ENCODE data around the gene RNF223. TPM values are rescaled to one million over a fixed set of nuclear protein-coding genes. Genes with fewer than 3 reads are reported as not detected.

Gene RNF223
- total RNA-seq, 2 donors from 2014 or later = 3.4 to 5.3 TPM

DNA sequence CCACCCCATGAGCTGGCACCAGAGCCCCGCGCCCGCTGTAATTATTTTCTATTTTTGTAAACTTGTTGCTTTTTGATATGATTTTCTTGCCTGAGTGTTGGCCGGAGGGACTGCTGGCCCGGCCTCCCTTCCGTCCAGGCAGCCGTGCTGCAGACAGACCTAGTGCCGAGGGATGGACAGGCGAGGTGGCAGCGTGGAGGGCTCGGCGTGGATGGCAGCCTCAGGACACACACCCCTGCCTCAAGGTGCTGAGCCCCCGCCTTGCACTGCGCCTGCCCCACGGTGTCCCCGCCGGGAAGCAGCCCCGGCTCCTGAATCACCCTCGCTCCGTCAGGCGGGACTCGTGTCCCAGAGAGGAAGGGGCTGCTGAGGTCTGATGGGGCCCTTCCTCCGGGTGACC lies 19.1 kb downstream of the RNF223 start:
- DNase-seq (no peak), ATAC-seq (no peak)
- intact Hi-C loops (cut with DNase I, micrococcal nuclease) = no loop called here

DNA sequence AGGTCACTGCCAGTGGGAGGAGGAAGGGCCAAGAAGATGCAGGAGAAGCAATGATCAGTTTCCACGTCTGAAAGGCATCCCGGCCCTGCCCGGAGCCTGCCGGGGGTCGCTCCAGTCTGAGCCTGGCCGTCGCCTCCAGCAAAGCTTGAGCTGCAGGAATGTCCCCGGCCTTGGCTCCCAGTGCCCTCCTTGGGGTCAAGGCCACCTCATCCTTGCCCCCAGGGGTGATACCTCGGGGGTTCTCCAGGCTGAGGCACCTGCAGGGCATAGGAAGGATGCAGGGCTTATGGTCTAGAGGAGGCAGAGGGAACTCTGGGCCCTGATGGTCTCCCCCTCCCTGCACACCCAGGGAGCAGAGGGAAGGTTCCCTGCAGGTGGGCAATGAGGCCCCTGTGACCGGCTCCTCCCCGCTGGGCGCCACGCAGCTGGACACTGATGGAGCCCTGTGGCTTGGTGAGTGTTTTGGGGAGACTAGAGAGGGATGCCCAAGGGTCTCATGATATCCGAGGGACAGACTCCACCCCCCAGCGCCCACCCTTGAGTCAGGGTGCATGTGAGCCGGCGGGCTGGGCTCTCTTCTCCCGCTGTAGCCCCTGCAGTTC lies 19.9 kb downstream of the RNF223 start:
- intact Hi-C loops (cut with DNase I, micrococcal nuclease) = no loop called here
- DNase-seq (no peak), ATAC-seq (no peak)

- DNase-seq = no peak
- intact Hi-C loops (cut with DNase I, micrococcal nuclease) = no loop called here
- ATAC-seq = no peak
Observed at GRCh38 chr1:1053682-1054081, 20.4 kb downstream of the RNF223 start.

DNA sequence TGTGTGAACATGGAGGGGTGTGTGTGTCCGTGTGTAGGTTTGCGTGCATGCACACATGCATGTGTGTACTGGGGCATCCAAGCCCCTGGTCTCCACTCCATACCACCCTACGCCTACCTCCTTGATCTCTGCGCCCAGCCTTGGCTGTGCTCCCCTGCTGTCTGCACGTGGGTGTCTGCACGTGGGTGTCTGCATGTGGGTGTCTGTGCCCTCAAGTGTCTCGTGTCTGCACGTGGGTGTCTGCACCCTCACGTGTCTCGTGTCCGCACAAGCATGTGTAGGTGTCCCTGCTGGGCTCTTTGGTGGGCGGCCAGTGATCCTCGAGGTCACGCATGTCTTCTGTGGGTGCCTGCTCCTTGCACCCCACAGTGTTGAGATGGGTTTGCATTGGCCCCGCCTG lies 21.1 kb downstream of the RNF223 start:
- ATAC-seq = no peak
- intact Hi-C loops (cut with DNase I, micrococcal nuclease) = no loop called here
- DNase-seq = no peak

DNA sequence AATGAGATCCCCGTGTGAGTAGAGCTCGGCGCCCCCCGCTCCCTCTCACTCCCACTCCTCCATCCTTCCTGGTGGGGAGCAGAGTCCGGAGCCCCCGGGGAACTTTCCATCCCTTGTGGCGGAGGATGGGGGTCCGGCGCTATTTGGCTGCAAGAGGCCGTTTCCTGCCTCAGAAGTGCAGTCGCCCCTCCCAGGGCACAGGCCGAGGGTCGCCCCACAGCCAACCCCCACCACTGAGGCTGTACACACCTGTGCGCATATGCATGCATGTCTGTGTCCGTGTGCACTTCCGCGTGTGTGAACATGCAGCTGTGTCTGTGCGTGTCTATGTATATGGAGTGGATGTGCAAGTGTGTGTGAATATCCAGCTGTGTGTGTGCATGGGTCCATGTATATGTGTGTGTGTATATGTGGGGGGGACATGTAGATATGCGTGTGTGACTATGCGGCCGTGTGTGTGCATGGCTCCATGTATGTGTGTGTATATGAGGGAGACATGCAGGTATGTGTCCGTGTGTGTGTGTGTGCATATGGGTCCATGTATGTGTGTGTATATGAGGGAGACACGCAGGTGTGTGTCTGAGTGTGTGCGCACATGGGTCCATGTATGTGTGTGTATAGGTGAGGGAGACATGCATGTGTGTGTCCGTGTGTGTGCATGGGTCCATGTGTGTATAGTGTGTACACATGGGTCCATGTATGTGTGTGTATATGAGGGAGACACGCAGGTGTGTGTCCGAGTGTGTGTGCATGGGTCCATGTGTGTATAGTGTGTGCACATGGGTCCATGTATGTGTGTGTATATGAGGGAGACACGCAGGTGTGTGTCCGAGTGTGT lies 21.9 kb downstream of the RNF223 start:
- DNase-seq (no peak), ATAC-seq (no peak)
- intact Hi-C loops (cut with DNase I, micrococcal nuclease) = no loop called here

DNA sequence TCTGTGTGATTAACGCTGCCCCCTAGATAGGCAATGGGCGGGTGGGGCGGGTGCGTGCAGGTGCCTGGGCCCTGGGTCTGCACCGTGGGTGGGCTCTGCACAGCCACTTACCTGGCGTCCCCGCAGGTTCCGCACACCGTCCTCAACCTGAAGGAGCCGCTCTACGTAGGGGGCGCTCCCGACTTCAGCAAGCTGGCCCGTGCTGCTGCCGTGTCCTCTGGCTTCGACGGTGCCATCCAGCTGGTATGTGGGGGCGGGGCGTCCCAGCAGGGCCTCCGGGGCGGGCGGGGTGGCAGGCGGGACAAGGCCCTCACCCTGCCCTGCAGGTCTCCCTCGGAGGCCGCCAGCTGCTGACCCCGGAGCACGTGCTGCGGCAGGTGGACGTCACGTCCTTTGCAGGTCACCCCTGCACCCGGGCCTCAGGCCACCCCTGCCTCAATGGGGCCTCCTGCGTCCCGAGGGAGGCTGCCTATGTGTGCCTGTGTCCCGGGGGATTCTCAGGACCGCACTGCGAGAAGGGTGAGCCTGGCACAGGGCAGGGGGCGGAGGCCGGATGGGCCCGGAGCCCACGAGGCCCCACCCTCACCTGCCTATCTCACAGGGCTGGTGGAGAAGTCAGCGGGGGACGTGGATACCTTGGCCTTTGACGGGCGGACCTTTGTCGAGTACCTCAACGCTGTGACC lies 22.8 kb downstream of the RNF223 start:
- intact Hi-C loops (cut with DNase I, micrococcal nuclease) = no loop called here
- DNase-seq = no peak
- peak; percentile 25 for ATAC-seq

DNA sequence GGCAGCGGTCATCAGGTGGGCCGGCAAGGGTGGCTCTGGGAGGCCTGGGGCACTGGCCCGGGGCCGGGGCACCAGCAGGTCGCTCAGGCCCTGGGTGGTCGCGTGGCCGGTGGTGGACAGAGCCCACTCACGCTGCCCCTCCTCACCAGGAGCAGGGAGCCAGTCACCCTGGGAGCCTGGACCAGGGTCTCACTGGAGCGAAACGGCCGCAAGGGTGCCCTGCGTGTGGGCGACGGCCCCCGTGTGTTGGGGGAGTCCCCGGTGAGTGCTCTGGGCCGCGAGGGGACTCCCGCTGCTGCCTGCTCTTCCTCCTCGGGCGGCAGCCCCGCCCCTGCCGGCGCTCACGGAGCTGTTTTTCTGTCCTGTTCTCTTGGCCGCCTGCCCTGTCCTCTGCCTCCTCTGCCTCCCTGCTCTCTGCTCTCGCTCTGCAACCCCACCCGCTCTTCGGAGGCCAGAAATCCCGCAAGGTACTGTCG lies 23.5 kb downstream of the RNF223 start:
- peak in 1 of 2 donors; percentile 78 for DNase-seq
- ATAC-seq = peak; percentile 83
- intact Hi-C loops (cut with DNase I, micrococcal nuclease) = no loop called here

GRCh38 chr1:1049318-1050165 lies 24.6 kb downstream of the RNF223 start:
- no peak for ATAC-seq
- no peak for DNase-seq
- intact Hi-C loops (cut with DNase I, micrococcal nuclease) = no loop called here

DNA sequence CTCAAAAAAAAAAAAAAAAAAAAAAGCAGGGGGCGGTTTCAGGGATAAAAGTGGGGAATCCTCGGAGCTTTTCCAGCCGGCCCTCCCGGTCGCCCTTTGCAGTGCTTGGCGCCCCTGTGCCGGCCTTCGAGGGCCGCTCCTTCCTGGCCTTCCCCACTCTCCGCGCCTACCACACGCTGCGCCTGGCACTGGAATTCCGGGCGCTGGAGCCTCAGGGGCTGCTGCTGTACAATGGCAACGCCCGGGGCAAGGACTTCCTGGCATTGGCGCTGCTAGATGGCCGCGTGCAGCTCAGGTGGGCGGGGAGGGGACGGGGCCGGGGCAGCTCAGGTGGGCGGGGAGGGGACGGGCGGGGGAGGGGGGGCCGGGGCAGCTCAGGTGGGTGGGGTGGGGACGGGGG lies 25.3 kb downstream of the RNF223 start:
- ATAC-seq (peak; percentile 15), DNase-seq (no peak)
- intact Hi-C loops (cut with DNase I, micrococcal nuclease) = no loop called here

GRCh38 chr1:1047963-1048362 lies 26.1 kb downstream of the RNF223 start:
- DNase-seq (no peak), ATAC-seq (no peak)
- intact Hi-C loops (cut with DNase I, micrococcal nuclease) = no loop called here

DNA sequence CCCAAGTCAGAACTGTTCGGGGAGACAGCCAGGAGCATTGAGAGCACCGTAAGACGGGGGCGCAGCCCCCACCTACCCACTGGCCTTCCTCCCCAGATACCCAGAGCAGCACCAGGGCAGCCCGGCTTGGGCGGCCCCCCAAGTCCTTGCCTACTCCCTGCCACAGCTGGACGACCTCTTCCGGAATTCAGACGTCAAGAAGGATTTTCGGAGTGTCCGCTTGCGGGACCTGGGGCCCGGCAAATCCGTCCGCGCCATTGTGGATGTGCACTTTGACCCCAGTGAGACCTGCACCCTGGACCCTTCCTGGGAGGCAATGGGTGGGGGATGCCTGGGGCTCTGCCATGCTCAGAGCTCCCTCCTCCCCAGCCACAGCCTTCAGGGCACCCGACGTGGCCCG lies 26.7 kb downstream of the RNF223 start:
- ATAC-seq = no peak

DNA sequence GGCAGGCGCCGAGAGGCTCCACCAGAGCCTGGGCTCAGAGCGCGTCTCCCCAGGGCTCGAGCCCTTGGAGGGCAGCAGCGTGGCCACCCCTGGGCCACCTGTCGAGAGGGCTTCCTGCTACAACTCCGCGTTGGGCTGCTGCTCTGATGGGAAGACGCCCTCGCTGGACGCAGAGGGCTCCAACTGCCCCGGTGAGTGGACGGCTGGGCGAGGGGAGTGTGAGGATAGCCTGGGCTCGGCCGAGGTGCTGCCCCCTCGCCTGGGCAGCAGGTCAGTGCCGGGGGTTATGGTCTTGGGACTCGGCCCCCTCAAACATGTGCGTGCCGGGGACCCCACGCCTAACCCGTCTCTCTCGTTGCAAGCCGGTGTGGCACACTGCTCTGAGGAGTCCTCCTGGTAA lies 27.3 kb downstream of the RNF223 start:
- ATAC-seq = no peak
- intact Hi-C loops (cut with DNase I, micrococcal nuclease) = no loop called here
- DNase-seq = no peak

More for the DNA sequence above, 26.7 kb downstream of the RNF223 start:
- no peak for DNase-seq
- intact Hi-C loops (cut with DNase I, micrococcal nuclease) = no loop called here

DNA sequence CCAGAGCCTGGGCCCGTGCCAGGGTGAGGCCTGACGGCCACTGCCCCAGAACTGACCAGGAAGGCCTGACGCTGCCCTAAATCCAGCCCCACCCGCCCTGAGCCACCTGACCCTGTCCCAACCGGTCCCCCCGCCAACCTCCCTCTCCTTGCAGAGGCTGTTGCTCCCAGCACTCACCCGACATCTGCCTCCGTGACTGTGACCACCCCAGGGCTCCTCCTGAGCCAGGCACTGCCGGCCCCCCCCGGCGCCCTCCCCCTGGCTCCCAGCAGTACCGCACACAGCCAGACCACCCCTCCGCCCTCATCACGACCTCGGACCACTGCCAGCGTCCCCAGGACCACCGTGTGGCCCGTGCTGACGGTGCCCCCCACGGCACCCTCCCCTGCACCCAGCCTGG lies 27.9 kb downstream of the RNF223 start:
- ATAC-seq = no peak
- DNase-seq = no peak
- intact Hi-C loops (cut with DNase I, micrococcal nuclease) = no loop called here

- no peak for DNase-seq
- intact Hi-C loops (cut with DNase I, micrococcal nuclease) = no loop called here
- ATAC-seq = no peak
Observed at GRCh38 chr1:1045129-1045528, 29.0 kb downstream of the RNF223 start.

- ATAC-seq (no peak), DNase-seq (no peak)
- intact Hi-C loops (cut with DNase I, micrococcal nuclease) = no loop called here
Observed at GRCh38 chr1:1044455-1045078, 29.5 kb downstream of the RNF223 start.

DNA sequence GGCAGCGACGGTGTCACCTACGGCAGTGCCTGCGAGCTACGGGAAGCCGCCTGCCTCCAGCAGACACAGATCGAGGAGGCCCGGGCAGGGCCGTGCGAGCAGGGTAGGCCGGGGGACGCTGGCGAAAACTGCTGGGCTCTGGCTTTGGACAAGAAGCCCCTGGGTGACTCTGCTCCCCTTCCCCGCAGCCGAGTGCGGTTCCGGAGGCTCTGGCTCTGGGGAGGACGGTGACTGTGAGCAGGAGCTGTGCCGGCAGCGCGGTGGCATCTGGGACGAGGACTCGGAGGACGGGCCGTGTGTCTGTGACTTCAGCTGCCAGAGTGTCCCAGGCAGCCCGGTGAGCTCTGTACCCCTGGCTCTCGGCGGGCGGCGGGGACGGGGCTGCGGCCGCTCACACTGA lies 30.2 kb downstream of the RNF223 start:
- DNase-seq = no peak
- ATAC-seq = no peak
- intact Hi-C loops (cut with DNase I, micrococcal nuclease) = no loop called here

DNA sequence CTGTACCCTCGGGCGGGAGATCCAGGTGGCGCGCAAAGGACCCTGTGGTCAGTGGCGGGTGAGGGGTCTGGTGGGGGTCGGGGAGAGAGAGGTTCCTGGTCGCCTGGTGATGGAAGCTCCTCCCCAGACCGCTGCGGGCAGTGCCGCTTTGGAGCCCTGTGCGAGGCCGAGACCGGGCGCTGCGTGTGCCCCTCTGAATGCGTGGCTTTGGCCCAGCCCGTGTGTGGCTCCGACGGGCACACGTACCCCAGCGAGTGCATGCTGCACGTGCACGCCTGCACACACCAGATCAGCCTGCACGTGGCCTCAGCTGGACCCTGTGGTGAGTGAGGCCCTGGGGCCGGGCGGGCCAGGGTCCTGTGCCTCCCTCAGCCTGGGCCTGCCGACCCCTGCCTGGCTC lies 30.7 kb downstream of the RNF223 start:
- ATAC-seq = no peak
- DNase-seq = no peak
- intact Hi-C loops (cut with DNase I, micrococcal nuclease) = no loop called here

DNA sequence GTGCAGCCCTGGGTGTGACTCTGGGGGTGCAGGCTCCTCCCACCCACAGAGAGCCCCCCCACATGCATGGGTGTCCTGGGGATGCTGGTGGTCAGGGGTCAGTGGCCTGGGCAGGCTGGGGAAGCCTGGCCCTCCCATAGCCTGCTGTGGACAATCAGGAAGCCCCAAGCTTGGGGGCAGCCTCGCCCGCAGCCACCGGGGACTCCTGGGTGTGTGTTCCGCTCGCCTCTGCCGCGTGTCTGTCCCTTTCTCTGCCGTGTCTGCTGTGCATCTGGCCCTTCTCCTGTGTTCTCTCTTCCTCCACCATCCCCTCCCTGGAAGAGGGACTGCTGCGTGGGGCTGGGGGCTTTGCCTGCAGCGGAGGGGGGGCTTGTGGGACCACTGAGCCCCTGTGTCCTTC lies 31.3 kb downstream of the RNF223 start:
- intact Hi-C loops (cut with DNase I, micrococcal nuclease) = no loop called here
- no peak for ATAC-seq
- no peak for DNase-seq

- intact Hi-C loops (cut with DNase I, micrococcal nuclease) = no loop called here
- DNase-seq = no peak
- no peak for ATAC-seq
Observed at GRCh38 chr1:1041873-1042272, 32.2 kb downstream of the RNF223 start.

Data from left colon (tissue), 2 donors.